MG63 (cell line): Measurements from ENCODE around the gene BAIAP3. TPM values are rescaled to one million over a fixed set of nuclear protein-coding genes. Genes with fewer than 3 reads are reported as not detected.
"Not testable (repeated sequence)": the region's sequence is repeated elsewhere in the genome, so short reads cannot be mapped to it uniquely, and the experiment has no call there.

Experiments
- DNase-seq: peaks from one replicate; pipeline ENCODE4 v3.0.0-alpha.2; 2020
- H3K27me3 ChIP-seq: fragments of 250-450 bp; sonication (Bioruptor Pico); 2 replicates; pipeline ENCODE4 v1.5.1; 2020; ENCODE audit warnings: mild to moderate bottlenecking, moderate library complexity
- H3K36me3 ChIP-seq: fragments of 250-450 bp; sonication (Bioruptor Pico); 2 replicates; pipeline ENCODE4 v1.5.1; 2020; ENCODE audit warnings: mild to moderate bottlenecking, moderate library complexity
- H3K4me3 ChIP-seq: fragments of 250-450 bp; sonication (Bioruptor Pico); 2 replicates; pipeline ENCODE4 v1.5.1; 2020; ENCODE audit warnings: mild to moderate bottlenecking, moderate library complexity
- H3K9me3 ChIP-seq: fragments of 250-450 bp; sonication (Bioruptor Pico); 2 replicates; pipeline ENCODE4 v1.5.1; 2020; ENCODE audit warnings: mild to moderate bottlenecking, moderate library complexity
- total RNA-seq: library from RNA; depleted of rRNA; stranded (reverse); fragments of >200 nt; shearing (Covaris generic); gene quantifications from 2 replicates; pipeline ENCODE4 v1.2.3, GENCODE V29; 2014; ENCODE audit warnings: low replicate concordance

Gene BAIAP3
- total RNA-seq, 1 experiment from 2014 or later: 1.1 TPM

DNA sequence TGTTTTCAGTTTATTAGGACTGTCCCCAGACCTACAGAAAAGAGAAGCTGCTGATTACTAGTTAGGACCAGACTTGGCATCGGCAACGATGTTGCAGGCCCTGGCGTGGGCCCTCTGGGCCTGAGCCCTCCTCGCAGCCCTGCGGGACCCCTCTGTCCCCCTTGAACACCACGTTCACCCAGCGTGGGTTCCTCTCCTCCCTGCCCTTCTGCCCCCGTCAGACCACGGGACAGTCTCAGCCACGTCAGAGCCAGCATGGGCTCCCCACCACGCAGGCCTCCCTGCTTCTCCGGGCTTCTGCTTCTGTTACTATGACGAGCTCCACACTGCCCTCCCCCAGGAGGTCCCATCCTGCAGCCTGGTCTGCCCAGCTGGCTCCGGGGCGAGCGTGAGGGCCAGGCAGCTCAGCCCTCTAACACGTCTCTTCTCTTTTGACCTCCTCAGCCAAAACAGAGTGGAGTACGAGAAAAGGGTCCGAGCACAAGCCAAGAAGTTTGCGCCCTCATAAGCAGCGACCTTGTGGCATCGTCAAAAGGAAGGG, 9.1 kb upstream of the BAIAP3 start:
- no peaks in the 10 kb centered on the region for H3K27me3 ChIP-seq
- no peak for DNase-seq
- H3K36me3 ChIP-seq: peaks cover 41% of the 10 kb centered on the region

DNA sequence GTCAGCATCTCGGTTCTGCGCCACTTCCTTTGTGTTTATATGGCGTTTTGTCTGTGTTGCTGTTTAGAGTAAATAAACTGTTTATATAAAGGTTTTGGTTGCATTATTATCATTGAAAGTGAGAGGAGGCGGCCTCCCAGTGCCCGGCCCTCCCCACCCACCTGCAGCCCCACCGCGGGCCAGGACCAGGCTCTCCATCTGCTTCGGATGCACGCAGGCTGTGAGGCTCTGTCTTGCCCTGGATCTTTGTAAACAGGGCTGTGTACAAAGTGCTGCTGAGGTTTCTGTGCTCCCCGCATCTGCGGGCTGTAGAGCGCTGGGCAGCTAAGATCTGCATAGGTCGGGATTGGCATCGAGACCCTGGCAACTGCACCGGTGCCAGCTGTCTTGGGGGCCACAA, 8.2 kb upstream of the BAIAP3 start:
- H3K27me3 ChIP-seq: no peaks in the 10 kb centered on the region
- H3K36me3 ChIP-seq: peaks cover 32% of the 10 kb centered on the region
- no peak for DNase-seq
- H3K4me3 ChIP-seq: no peak overlapping the region
- H3K9me3 ChIP-seq: no peaks in the 10 kb centered on the region

More for the DNA sequence above, 9.1 kb upstream of the BAIAP3 start:
- Histone ChIP-seq H3K4me3 (no peak overlapping the region), H3K9me3 (no peaks in the 10 kb centered on the region)

DNA sequence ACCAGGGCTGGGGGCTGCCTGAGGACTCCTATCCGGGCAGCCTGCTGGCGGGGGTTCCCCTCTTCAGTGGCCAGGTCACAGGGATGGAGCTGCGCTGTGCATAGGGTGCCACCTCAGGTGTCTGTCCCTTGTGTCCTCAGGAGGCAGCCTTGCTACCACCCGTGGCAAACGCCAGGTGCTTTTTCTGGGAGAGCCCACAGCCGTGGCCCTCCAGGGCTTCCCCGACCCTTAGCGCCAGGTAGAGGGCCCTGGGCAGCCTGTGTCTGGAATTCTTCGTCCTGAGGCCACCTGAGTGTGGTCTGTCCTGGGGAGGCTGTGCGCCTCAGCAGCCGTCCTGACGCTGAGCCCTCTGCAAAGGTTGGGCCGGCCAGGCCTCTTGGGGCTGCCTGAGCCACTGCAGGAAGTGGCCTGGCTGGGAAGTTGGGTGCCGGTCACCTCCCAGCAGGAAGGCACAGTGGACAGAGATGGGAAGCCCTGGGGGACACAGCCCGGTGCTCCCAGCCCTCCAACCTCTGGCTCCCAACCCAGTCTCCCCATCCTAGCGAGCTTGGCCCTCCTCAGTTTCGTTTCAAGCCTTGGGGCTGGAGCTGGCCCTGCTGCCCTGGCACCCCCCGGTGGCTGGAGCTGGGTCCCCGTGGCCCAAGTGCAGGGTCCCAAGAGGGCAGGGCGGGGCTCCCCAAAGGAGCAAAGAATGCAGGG, 7.6 kb upstream of the BAIAP3 start:
- no peaks in the 10 kb centered on the region for H3K27me3 ChIP-seq
- DNase-seq: no peak
- no peak overlapping the region for H3K4me3 ChIP-seq
- peaks cover 2% of the 10 kb centered on the region; the same call in 1 of the 2 replicates for H3K9me3 ChIP-seq
- peaks cover 26% of the 10 kb centered on the region for H3K36me3 ChIP-seq

DNA sequence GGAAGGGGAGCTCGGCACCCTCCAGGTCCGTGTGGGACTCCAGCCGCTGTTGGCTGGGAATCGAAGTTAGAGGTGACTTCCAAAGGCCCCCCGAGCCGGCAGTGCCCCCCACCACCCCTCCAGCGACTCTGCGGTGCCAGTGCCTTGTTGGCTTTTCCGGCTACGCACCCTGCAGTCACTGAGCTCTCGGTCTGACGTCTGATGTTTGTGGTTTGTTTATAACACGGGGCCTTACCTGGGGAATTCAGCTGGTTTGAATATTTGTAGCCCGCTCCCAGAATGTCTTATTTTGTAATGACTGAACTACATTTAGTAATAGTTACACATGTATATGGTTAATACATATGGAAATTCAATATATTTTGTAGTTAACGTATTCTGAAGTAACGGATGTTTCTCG, 7.1 kb upstream of the BAIAP3 start:
- no peak for DNase-seq
- H3K9me3 ChIP-seq: peaks cover 2% of the 10 kb centered on the region; the same call in 1 of the 2 replicates
- H3K36me3 ChIP-seq: peaks cover 21% of the 10 kb centered on the region

DNA sequence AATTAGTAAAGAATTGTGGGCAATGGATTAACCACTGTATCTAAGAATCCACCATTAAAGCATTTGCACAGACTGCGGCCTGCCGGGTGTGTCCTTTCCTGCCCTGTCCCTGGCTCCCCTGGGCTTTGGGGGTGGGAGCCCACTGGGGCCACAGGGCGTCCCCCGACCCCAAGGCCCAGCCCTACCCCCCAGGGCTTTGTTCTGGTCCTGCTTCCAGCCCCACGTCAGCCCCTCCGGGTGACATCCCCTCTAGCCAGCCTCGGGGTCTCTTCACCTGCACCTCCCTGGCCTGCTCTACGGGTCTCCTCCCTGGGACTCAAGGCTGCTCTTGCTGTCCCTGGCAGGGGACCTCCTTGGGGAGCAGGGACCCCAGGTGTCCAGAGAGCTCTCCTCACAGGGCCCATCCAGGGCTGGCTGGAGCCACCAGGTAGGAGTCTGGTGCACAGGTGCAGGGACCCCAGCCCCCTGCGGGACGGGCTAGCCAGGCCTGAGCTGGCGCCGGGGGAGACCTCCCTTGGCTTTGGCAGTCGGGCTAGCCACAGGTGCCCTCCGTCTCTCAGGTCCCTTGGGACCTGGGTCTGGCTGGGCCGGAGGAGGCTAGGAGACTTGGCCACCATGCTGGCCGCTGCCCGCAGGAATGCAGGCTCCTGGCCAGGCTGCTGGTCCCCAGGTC, 6.4 kb upstream of the BAIAP3 start:
- no peak for DNase-seq
- Histone ChIP-seq H3K9me3 (peaks cover 2% of the 10 kb centered on the region; the same call in 1 of the 2 replicates), H3K27me3 (peaks cover 8% of the 10 kb centered on the region), H3K36me3 (peaks cover 20% of the 10 kb centered on the region), H3K4me3 (no peak overlapping the region)

More for the DNA sequence above, 7.1 kb upstream of the BAIAP3 start:
- Histone ChIP-seq H3K27me3 (peaks cover under 1% of the 10 kb centered on the region; the same call in 1 of the 2 replicates), H3K4me3 (no peak overlapping the region)

DNA sequence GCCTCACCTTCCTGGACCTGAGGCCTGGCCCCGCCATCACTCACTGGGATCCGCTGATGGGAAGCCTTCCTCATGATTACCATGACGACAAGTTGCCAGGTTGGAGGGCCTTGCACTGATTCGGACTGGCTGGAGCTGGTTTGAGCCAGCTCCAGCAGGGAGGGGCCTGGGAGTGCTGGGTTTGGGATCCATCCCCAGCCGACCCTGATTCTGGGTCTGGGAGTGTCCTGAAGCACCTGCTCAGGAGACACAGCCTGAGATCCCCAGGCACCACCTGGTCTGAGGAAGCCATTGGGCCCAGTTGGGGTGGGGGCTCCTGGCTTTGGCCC, 5.9 kb upstream of the BAIAP3 start:
- no peak for DNase-seq
- Histone ChIP-seq H3K27me3 (peaks cover 13% of the 10 kb centered on the region), H3K36me3 (peaks cover 15% of the 10 kb centered on the region), H3K9me3 (peaks cover 2% of the 10 kb centered on the region; the same call in 1 of the 2 replicates), H3K4me3 (no peak overlapping the region)

DNA sequence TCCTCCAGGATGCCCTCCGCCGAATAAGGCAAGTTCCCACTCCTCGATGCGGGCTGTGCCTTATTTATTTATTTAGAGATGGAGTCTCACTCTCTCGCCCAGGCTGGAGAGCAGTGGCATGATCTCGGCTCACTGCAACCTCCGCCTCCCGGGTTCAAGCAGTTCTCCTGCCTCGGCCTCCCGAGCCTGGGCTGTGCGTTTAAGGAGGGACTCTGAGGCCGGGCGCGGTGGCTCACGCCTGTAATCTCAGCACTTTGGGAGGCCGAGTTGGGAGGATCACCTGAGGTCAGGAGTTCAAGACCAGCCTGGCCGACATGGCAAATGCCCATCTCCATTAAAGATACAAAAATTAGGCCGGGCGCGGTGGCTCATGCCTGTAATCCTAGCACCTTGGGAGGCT, 5.3 kb upstream of the BAIAP3 start:
- not testable (repeated sequence) for H3K9me3 ChIP-seq, H3K4me3 ChIP-seq, DNase-seq
- Histone ChIP-seq H3K36me3 (peaks cover 12% of the 10 kb centered on the region), H3K27me3 (peaks cover 18% of the 10 kb centered on the region)

DNA sequence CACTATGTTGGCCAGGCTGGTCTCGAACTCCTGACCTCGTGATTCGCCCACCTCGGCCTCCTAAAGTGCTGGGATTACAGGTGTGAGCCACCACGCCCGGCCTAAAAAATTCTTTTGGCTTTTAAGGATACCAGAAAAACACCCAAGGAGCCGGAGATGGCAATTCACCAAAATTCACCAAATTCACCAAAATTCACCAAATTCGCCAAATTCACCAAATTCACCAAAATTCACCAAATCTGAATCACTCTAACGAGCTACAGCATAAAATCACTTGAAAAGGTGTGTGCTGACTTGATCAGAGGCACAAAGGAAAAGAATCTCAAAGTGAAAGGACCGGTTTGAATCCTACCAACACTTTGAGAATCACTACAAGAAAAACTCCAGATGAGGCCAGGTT, 4.5 kb upstream of the BAIAP3 start:
- DNase-seq, H3K9me3 ChIP-seq, H3K4me3 ChIP-seq: not testable (repeated sequence)
- peaks cover 11% of the 10 kb centered on the region for H3K36me3 ChIP-seq
- peaks cover 24% of the 10 kb centered on the region for H3K27me3 ChIP-seq

DNA sequence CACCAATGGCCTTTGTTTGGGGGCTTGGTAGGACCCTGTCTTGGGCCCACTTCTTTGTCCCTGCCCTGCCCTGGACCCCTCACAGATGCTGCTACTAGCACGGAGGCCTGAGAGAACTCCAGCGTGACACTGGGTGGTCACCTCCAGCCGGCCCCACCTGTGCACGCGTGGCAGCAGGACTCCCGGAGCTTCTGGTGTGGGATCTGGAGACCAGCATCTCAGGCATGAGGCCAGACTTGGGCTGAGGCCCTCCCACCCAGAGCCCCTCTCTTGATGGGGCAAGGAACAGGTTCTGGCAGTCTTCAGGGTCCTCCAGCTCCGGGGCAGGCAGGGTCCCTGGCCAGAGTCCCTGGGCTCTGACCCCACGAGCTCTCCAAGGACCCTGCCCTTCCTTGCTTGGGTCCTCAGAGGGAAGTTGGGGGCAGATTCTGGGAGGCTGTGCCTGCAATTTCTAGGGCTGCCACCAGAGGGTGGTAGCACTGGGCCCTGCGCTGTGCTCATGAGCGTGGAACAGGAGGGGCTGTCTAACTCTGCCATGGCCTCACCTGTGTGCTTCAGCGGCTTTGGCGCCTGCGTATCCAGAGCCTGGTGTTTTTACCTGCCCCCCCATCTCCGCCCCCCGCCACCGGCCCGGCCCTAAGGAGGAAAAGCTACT, 3.1 kb upstream of the BAIAP3 start:
- H3K36me3 ChIP-seq: no peaks in the 10 kb centered on the region; the same call in 1 of the 2 replicates
- DNase-seq: no peak

DNA sequence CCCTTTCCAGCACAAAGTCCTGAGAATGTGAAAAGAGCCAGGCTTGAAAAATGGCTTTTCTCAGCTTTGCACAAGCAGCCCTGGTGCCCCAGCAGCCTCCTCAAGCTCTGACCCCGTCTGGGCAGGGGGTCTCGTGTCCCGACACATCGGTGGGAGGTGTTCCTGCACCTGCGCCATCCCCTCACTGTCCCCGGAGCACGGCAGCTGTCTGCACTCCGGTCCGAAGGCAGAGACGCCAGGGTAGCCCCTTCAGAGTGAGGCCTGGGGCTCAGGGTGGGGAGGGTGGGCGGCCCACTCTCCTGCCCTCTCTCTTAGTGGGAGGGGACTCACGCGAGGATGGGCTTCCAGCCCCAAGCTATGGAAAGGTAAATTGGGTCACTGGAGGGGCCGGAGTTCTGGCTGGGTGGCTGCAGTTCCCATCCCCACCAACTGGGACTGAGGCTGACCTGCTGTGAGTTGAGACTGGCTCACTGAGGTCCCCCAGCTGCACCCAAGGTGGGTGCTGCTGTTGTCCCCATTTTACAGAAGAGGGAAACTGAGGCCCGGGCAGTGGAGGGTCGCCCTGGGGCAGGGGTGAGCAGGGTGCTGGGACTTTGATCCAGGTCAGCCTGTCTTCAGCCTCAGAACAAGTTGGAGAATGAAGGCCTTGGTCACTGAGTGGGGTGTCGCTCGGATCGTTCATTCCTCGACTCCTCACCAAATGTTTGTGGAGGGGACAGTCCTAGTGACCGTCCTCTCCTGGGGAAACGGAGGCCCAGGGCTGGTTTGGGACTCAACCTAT, 2.3 kb upstream of the BAIAP3 start:
- peaks cover 46% of the 10 kb centered on the region for H3K27me3 ChIP-seq
- no peak for DNase-seq
- no peaks in the 10 kb centered on the region for H3K36me3 ChIP-seq
- H3K9me3 ChIP-seq: peaks cover 2% of the 10 kb centered on the region; the same call in 1 of the 2 replicates
- H3K4me3 ChIP-seq: no peak overlapping the region

More for the DNA sequence above, 3.1 kb upstream of the BAIAP3 start:
- Histone ChIP-seq H3K9me3 (peaks cover 2% of the 10 kb centered on the region; the same call in 1 of the 2 replicates), H3K27me3 (peaks cover 38% of the 10 kb centered on the region), H3K4me3 (no peak overlapping the region)

DNA sequence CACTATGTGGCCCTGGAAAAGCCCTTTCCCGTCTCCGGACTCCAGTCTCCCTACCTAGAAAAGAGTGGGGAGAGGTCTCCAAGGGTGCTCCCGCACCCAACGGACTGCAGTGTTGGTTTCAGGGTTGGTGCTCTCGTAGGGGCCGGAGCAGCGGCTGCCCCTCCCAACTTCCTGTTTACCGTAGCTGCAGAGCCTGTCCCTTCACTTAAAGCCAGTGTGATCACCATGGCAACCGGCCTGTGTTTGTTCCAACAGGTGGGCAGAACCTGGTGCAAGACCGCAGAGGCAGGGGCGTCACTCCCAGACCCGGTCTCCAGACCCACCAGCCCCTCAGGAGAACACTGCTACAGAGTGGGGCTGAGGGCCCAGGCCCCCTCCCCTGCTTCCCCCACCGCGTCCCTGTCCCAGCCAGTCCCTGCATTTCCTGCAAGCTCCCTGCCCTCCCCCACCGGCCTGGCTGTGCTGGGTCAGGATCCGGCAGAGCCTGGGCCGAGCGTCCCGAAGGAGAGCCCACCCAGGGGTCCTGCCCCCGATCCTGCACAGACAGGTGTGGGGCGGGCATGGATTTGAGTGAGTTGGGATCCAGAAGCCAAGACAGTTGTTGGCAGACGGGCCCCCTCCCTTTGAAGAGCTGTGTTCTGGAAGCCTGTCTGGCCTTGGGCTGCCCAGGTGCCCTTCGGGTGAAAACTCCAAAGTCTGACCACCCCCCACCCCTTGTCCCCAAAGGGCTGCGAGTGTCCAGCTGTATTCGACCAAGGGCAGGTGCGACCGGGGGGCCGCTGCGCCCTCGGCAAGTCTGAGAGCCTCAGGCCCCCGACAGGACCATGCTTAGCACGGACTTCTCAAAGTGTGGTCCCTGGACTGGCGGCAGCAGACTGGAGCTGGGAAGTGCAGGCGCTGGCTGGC, 1.5 kb upstream of the BAIAP3 start:
- Histone ChIP-seq H3K36me3 (no peaks in the 10 kb centered on the region), H3K9me3 (peaks cover 2% of the 10 kb centered on the region; the same call in 1 of the 2 replicates), H3K27me3 (peaks cover 51% of the 10 kb centered on the region), H3K4me3 (no peak overlapping the region)
- DNase-seq: no peak

DNA sequence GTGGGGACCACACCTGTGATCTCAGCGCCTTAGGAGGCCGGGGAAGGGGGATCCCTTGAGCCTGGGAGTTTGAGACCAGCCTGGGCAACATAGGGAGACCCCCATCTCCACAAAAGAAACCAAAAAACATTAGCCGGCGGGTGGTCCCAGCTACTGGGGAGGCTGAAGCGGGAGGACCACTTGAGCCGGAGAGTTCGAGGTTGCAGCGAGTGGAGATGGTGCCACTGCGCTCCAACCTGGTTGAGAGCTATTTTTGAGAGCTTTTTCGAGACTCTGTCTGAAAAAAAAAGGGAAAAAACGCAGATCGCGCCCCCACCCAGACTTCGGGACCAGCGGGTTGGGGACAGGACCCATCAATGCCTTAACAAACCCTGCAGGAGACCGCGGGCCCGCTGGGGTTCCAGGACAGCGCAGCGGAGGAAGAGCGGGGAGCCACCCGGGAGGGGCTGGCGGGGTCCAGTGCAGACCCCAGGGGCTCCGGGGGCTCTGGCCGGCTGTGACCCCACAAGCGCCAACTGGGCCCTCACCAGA, 762 bp upstream of the BAIAP3 start:
- Histone ChIP-seq H3K36me3 (no peaks in the 10 kb centered on the region), H3K27me3 (peaks cover 52% of the 10 kb centered on the region), H3K9me3 (peaks cover 2% of the 10 kb centered on the region; the same call in 1 of the 2 replicates), H3K4me3 (no peak overlapping the region)
- no peak for DNase-seq

DNA sequence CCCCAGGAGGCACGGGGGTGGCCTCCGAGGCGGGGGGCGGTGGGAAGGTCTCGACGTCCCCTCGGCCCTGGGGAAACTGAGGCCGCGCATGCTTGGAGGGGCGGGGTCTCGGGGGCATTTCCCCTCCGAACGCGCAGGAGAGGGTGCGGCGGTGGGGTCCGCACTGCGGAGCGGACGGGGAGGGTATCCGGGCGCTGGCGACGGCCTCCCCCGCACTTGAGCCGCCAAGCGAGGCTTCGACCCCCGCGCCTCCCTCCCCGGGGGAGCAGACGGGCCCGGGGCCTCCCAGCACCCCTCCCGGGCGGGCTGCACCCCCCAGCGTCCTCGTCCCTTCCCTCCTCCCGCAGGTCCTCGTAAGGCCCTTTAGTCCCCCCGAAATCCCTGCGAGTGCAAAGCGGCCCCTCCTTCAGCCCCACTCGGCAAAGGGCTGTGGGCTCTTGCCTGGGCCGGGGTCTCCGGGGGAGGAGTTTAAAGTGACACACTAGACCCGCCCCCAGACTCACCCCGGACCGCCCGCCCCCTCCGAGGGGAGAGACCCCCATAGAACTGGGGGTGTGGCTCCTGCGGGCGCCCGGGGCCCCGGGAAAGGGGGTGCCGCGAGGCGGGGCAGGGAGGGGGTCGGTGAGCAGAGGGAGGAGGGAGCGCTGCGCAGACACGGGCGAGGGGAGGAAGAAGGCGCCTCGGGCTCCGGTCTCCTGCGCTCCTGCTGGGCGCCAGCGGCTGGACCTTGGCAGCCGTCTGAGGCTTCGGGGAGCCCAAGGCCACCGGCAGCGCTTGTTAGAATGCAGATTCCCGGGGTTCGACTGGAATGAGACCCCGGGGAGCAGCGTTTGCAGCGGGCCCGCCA, 632 bp downstream of the BAIAP3 start:
- Histone ChIP-seq H3K4me3 (no peak overlapping the region), H3K9me3 (peaks cover 2% of the 10 kb centered on the region; the same call in 1 of the 2 replicates), H3K36me3 (no peaks in the 10 kb centered on the region), H3K27me3 (peaks cover 59% of the 10 kb centered on the region)
- DNase-seq: no peak

DNA sequence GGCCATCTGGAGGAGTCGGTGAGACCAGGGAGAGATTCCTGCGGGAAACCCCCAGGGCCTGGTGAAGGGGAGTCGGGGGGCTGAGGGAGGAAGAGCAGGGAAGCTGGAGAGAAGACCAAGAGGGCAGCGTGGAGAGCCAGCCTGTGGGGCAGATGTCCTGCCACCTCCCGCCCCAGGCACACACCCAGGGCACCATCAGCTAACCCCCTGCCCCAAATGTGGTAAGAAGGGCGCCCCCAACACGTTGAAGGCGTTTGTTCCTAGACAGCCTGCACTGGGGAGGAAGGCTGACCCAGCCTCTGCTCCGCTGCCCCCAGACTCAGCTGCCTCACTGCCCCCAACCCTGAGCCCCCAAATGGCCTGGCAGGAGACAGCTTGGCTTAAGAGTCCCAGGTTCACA, 1.3 kb downstream of the BAIAP3 start:
- Histone ChIP-seq H3K9me3 (peaks cover 2% of the 10 kb centered on the region; the same call in 1 of the 2 replicates), H3K4me3 (no peak overlapping the region), H3K27me3 (peaks cover 62% of the 10 kb centered on the region), H3K36me3 (no peaks in the 10 kb centered on the region)
- no peak for DNase-seq
